CD4-positive, alpha-beta T cell (primary cell): Measurements from ENCODE around the gene NINL. TPM values are rescaled to one million over a fixed set of nuclear protein-coding genes. Genes with fewer than 3 reads are reported as not detected.

Source experiments
- ATAC-seq: fragments of 200-7000 bp; cut with Tn5 transposase; one replicate; pipeline ENCODE4 v1.10.0; 2022; ENCODE audit warnings: mild to moderate bottlenecking; ENCODE audit not compliant: poor library complexity
- CTCF ChIA-PET: fragments of 350-600 bp; sonication (Branson Sonifier 250); formaldehyde crosslinking; loops from one replicate; lab custom pipeline; 2021; ENCODE audit warnings: antibody characterized with exemption, inconsistent platforms; lab: Charles Lee
- POLR2A ChIA-PET: fragments of 350-600 bp; sonication (Branson Sonifier 250); formaldehyde crosslinking; loops from one replicate; lab custom pipeline; 2021; ENCODE audit warnings: antibody characterized with exemption, inconsistent platforms; lab: Charles Lee
- DNase-seq, 14 experiments: peaks; one replicate each; pipeline ENCODE4 v3.0.0-alpha.2; 2013 to 2020; ENCODE audit warnings: mixed read lengths in 2 of 14
- H3K27ac ChIP-seq, 2 donors: one replicate each; pipeline versions ENCODE4 v1.5.1 to v1.7.0; 2013; ENCODE audit warnings: low read length in 2 of 2, low read depth in 1 of 2, mild to moderate bottlenecking in 1 of 2
- H3K27me3 ChIP-seq, 2 experiments: 1 replicate in 1 of 2; 2 replicates in 1 of 2; pipeline versions ENCODE4 v1.6.1 to v1.7.0; 2013; ENCODE audit warnings: low read length in 2 of 2, control low read depth in 1 of 2, mild to moderate bottlenecking in 1 of 2, moderate library complexity in 1 of 2; ENCODE audit not compliant: insufficient read depth in 2 of 2, control insufficient read depth in 1 of 2
- H3K36me3 ChIP-seq: one replicate; pipeline ENCODE4 v1.6.1; 2013; ENCODE audit warnings: low read length, control low read depth; ENCODE audit not compliant: insufficient read depth
- H3K4me1 ChIP-seq: one replicate; pipeline ENCODE4 v1.6.1; 2013; ENCODE audit warnings: low read length, control low read depth; ENCODE audit not compliant: insufficient read depth
- H3K4me3 ChIP-seq: one replicate; pipeline ENCODE4 v1.5.1; 2013; ENCODE audit warnings: mild to moderate bottlenecking, low read length, moderate library complexity
- H3K9me3 ChIP-seq, 2 experiments: 1 replicate in 1 of 2; 2 replicates in 1 of 2; pipeline versions ENCODE4 v1.6.1 to v1.7.0; 2013; ENCODE audit warnings: low read length in 2 of 2, mild to moderate bottlenecking in 2 of 2, control low read depth in 1 of 2, moderate library complexity in 1 of 2; ENCODE audit not compliant: control insufficient read depth in 1 of 2, insufficient read depth in 1 of 2
- H3K27ac Mint-ChIP-seq: one replicate; pipeline ENCODE4 v1.8.0; 2020; ENCODE audit warnings: mixed read lengths
- H3K27me3 Mint-ChIP-seq: one replicate; pipeline ENCODE4 v1.8.0; 2021; ENCODE audit warnings: mixed read lengths
- H3K36me3 Mint-ChIP-seq: one replicate; pipeline ENCODE4 v1.8.0; 2021; ENCODE audit warnings: low read depth, mixed read lengths
- H3K4me1 Mint-ChIP-seq: one replicate; pipeline ENCODE4 v1.8.0; 2021; ENCODE audit warnings: low read depth, mixed read lengths
- H3K4me3 Mint-ChIP-seq: one replicate; pipeline ENCODE4 v1.8.0; 2020; ENCODE audit warnings: mild to moderate bottlenecking, mixed read lengths
- H3K9me3 Mint-ChIP-seq: one replicate; pipeline ENCODE4 v1.8.0; 2020; ENCODE audit warnings: mixed read lengths
- CTCF ChIP-seq: fragments of 200-600 bp; IDR thresholded peaks from one replicate; pipeline ENCODE4 v1.8.0; 2022; ENCODE audit warnings: antibody characterized with exemption, mild to moderate bottlenecking
- intact Hi-C, 2 experiments: fragments of 100-400 bp; cut with DNase I in 1 of 2; cut with micrococcal nuclease in 1 of 2; formaldehyde crosslinking; loops; one replicate each; pipeline versions ENCODE4 v1.15.1 to v1.9.0; 2023 to 2025; cut with DNase I, micrococcal nuclease
- total RNA-seq, 174 experiments: library from RNA in 2 of 174; stranded (reverse) in 2 of 174; gene quantifications; one replicate each; pipeline ENCODE4 v1.2.3 and lab custom pipeline; 2021 to 2026

The NINL gene
- total RNA-seq, 2 experiments from 2014 or later: 2.7 to 4.0 TPM

- H3K9me3 ChIP-seq: no peaks in the 10 kb centered on the region
- no peak overlapping the region for H3K27ac Mint-ChIP-seq
- CTCF ChIA-PET: no interaction called here
- H3K27me3 Mint-ChIP-seq: no peaks in the 10 kb centered on the region
- peaks cover 19% of the 10 kb centered on the region for H3K4me1 ChIP-seq
- no peaks in the 10 kb centered on the region for H3K36me3 ChIP-seq
- no peak overlapping the region for H3K4me3 ChIP-seq
- DNase-seq (no peak), ATAC-seq (no peak)
- H3K27me3 ChIP-seq: no peaks in the 10 kb centered on the region
- no peak for TF ChIP-seq CTCF
- H3K4me1 Mint-ChIP-seq: peaks cover 22% of the 10 kb centered on the region
- no peaks in the 10 kb centered on the region for H3K9me3 Mint-ChIP-seq
- H3K36me3 Mint-ChIP-seq: peaks cover 14% of the 10 kb centered on the region
- peak overlapping the region; percentile 96 for H3K4me3 Mint-ChIP-seq
- POLR2A ChIA-PET: no interaction called here
- intact Hi-C loops: loop anchor here in 1 of 2 experiments (5.0 kb wide), 1 partner anchor 425 kb away; the partner anchor contains the start of gene ENTPD6
- H3K27ac ChIP-seq: no peak overlapping the region
Observed at GRCh38 chr20:25622049-25622448, 36.7 kb upstream of the NINL start.

- no peak for ATAC-seq
- H3K27me3 Mint-ChIP-seq: no peaks in the 10 kb centered on the region
- no peak overlapping the region for H3K4me3 ChIP-seq
- no peaks in the 10 kb centered on the region for H3K36me3 ChIP-seq
- no peak for TF ChIP-seq CTCF
- no peak for DNase-seq
- ChIA-PET POLR2A (no interaction called here), CTCF (no interaction called here)
- peaks cover 16% of the 10 kb centered on the region for H3K4me1 ChIP-seq
- H3K27ac ChIP-seq: no peak overlapping the region
- no peak overlapping the region for H3K4me3 Mint-ChIP-seq
- no peaks in the 10 kb centered on the region for H3K27me3 ChIP-seq
- no peak overlapping the region for H3K27ac Mint-ChIP-seq
- peaks cover 20% of the 10 kb centered on the region for H3K4me1 Mint-ChIP-seq
- H3K36me3 Mint-ChIP-seq: peaks cover 14% of the 10 kb centered on the region
- H3K9me3 ChIP-seq: no peaks in the 10 kb centered on the region
- no peaks in the 10 kb centered on the region for H3K9me3 Mint-ChIP-seq
- intact Hi-C loops: no loop called here
Observed at GRCh38 chr20:25619514-25619913, 34.2 kb upstream of the NINL start.

GRCh38 chr20:25608774-25609173, 23.4 kb upstream of the NINL start:
- intact Hi-C loops: no loop called here
- no peaks in the 10 kb centered on the region for H3K27me3 Mint-ChIP-seq

More at GRCh38 chr20:25608774-25609173, 23.4 kb upstream of the NINL start:
- no peaks in the 10 kb centered on the region for H3K4me1 ChIP-seq
- no peaks in the 10 kb centered on the region for H3K4me1 Mint-ChIP-seq
- TF ChIP-seq CTCF: no peak
- ChIA-PET POLR2A (no interaction called here), CTCF (no interaction called here)
- H3K4me3 Mint-ChIP-seq: no peak overlapping the region
- no peaks in the 10 kb centered on the region for H3K36me3 Mint-ChIP-seq
- no peak overlapping the region for H3K27ac ChIP-seq
- no peak overlapping the region for H3K4me3 ChIP-seq
- H3K9me3 ChIP-seq: no peaks in the 10 kb centered on the region
- no peak for DNase-seq
- no peak for ATAC-seq
- H3K9me3 Mint-ChIP-seq: no peaks in the 10 kb centered on the region
- no peak overlapping the region for H3K27ac Mint-ChIP-seq
- H3K36me3 ChIP-seq: no peaks in the 10 kb centered on the region
- H3K27me3 ChIP-seq: no peaks in the 10 kb centered on the region
